HCT116 (cell line): Measurements from ENCODE around the gene RNF151. TPM values are rescaled to one million over a fixed set of nuclear protein-coding genes. Genes with fewer than 3 reads are reported as not detected.

ENCODE experiments used
- ATAC-seq: fragments of 200-7000 bp; cut with Tn5 transposase; 2 replicates; pipeline ENCODE4 v1.9.1; 2020; ENCODE audit warnings: mild to moderate bottlenecking, moderate library complexity
- BruUV-seq: library from RNA; stranded (reverse); fragments of 400-500 nt; replicated peaks from 2 replicates; lab custom pipeline; 2021; lab: Mats Ljungman, UMichigan
- CTCF ChIA-PET: fragments of 300-600 bp; sonication (Branson Sonifier 250); formaldehyde crosslinking; loops from one replicate; lab custom pipeline; 2021; ENCODE audit warnings: antibody characterized with exemption; lab: Charles Lee
- POLR2A ChIA-PET: fragments of 300-600, 350-600 bp; sonication (Branson Sonifier 250); formaldehyde crosslinking; loops from one replicate; lab custom pipeline; 2021; ENCODE audit warnings: antibody characterized with exemption; lab: Charles Lee
- RAD21 ChIA-PET, 2 experiments: fragments of 300-600 bp; sonication (Branson Sonifier 250); formaldehyde crosslinking; loops; one replicate each; lab custom pipeline; 2023; ENCODE audit warnings: low total read pairs in 2 of 2; ENCODE audit not compliant: uncharacterized antibody in 2 of 2, unreplicated experiment in 2 of 2, low non-redundant PET in 1 of 2; lab: Charles Lee
- DNase-seq: peaks from one replicate; pipeline ENCODE4 v3.0.0-alpha.2; 2010; ENCODE audit warnings: low read depth, low spot score
- H2AFZ ChIP-seq: fragments of 200-600 bp; shearing (Covaris generic), sonication (generic); 2 replicates; pipeline ENCODE4 v1.6.1; 2017; ENCODE audit warnings: low read depth, mixed run types, mixed read lengths, antibody characterized with exemption, low read length; ENCODE audit not compliant: poor library complexity, severe bottlenecking
- H3K27ac ChIP-seq: 2 replicates; pipeline ENCODE4 v1.5.1; 2012; ENCODE audit warnings: low read depth, low read length
- H3K27me3 ChIP-seq: fragments of 200-600 bp; sonication (generic); 2 replicates; pipeline ENCODE4 v1.6.1; 2016; ENCODE audit warnings: mixed run types, low read length, mixed read lengths; ENCODE audit not compliant: insufficient read depth
- H3K36me3 ChIP-seq, 2 experiments: fragments of 200-500 bp in 1 of 2; fragments of 200-600 bp in 1 of 2; sonication (Bioruptor generic) in 1 of 2; sonication (generic) in 1 of 2; 2 replicates each; pipeline versions ENCODE4 v1.5.1 to v1.6.1; 2014 to 2016; ENCODE audit warnings: low read length in 2 of 2, inconsistent platforms in 1 of 2, mixed read lengths in 1 of 2, mixed run types in 1 of 2; ENCODE audit not compliant: insufficient read depth in 2 of 2, control insufficient read depth in 1 of 2
- H3K4me1 ChIP-seq, 2 experiments: fragments of 200-600 bp in 1 of 2; sonication (generic) in 1 of 2; 2 replicates each; pipeline versions ENCODE4 v1.5.1 to v1.6.1; 2012 to 2017; ENCODE audit warnings: low read length in 2 of 2, inconsistent platforms in 1 of 2, mild to moderate bottlenecking in 1 of 2, mixed read lengths in 1 of 2, mixed run types in 1 of 2, moderate library complexity in 1 of 2; ENCODE audit not compliant: insufficient read depth in 2 of 2, control insufficient read depth in 1 of 2
- H3K4me2 ChIP-seq: fragments of 200-600 bp; sonication (generic); 2 replicates; pipeline ENCODE4 v1.6.1; 2017; ENCODE audit warnings: mixed run types, low read length, mixed read lengths
- H3K4me3 ChIP-seq, 2 experiments: fragments of 200-600 bp in 1 of 2; sonication (generic) in 1 of 2; replicated peaks in 1 of 2; 2 replicates each; pipeline ENCODE4 v1.5.1; 2011 to 2016; ENCODE audit warnings: low read length in 2 of 2, control low read depth in 1 of 2, low read depth in 1 of 2, mild to moderate bottlenecking in 1 of 2, mixed read lengths in 1 of 2, mixed run types in 1 of 2
- H3K79me2 ChIP-seq: fragments of 200-600 bp; sonication (generic); 2 replicates; pipeline ENCODE4 v1.6.1; 2017; ENCODE audit warnings: mild to moderate bottlenecking, mixed run types, low read length, moderate library complexity, mixed read lengths; ENCODE audit not compliant: insufficient read depth
- H3K9ac ChIP-seq: fragments of 200-600 bp; sonication (generic); 2 replicates; pipeline ENCODE4 v1.6.1; 2016; ENCODE audit warnings: low read length, mixed read lengths
- H3K9me2 ChIP-seq: fragments of 200-600 bp; sonication (generic), shearing (Covaris generic); 2 replicates; pipeline ENCODE4 v1.6.1; 2017; ENCODE audit warnings: mixed run types, mild to moderate bottlenecking, moderate library complexity; ENCODE audit not compliant: insufficient read depth
- H3K9me3 ChIP-seq, 2 experiments: fragments of 200-500 bp in 1 of 2; fragments of 200-600 bp in 1 of 2; sonication (Bioruptor generic) in 1 of 2; sonication (generic) in 1 of 2; 2 replicates each; pipeline ENCODE4 v1.6.1; 2014 to 2017; ENCODE audit warnings: low read length in 2 of 2, mixed read lengths in 2 of 2, inconsistent platforms in 1 of 2, low read depth in 1 of 2, mild to moderate bottlenecking in 1 of 2, mixed run types in 1 of 2, moderate library complexity in 1 of 2; ENCODE audit not compliant: control insufficient read depth in 1 of 2, insufficient read depth in 1 of 2
- H4K20me1 ChIP-seq: fragments of 200-600 bp; sonication (generic), shearing (Covaris generic); 2 replicates; pipeline ENCODE4 v1.6.1; 2017; ENCODE audit warnings: mixed run types, mild to moderate bottlenecking, moderate library complexity; ENCODE audit not compliant: insufficient read depth
- CEBPB ChIP-seq: IDR thresholded peaks from 2 replicates; pipeline ENCODE4 v1.6.1; 2012; ENCODE audit warnings: low read depth
- EZH2phosphoT487 ChIP-seq: fragments of 200-600 bp; IDR thresholded peaks from 2 replicates; pipeline ENCODE4 v1.6.1; 2018; ENCODE audit warnings: antibody characterized with exemption, borderline replicate concordance
- POLR2A ChIP-seq: IDR thresholded peaks from 2 replicates; pipeline ENCODE4 v1.7.0; 2011; ENCODE audit warnings: borderline replicate concordance; ENCODE audit not compliant: insufficient read depth, insufficient read length; ENCODE audit errors: extremely low read depth
- POLR2AphosphoS5 ChIP-seq: IDR thresholded peaks from 2 replicates; pipeline ENCODE4 v1.6.1; 2011; ENCODE audit warnings: mild to moderate bottlenecking, low read depth, low read length, moderate library complexity
- RAD21 ChIP-seq: IDR thresholded peaks from 2 replicates; pipeline ENCODE4 v1.6.1; 2012; ENCODE audit warnings: low read depth, mild to moderate bottlenecking
- TCF7L2 ChIP-seq: IDR thresholded peaks from 2 replicates; pipeline ENCODE4 v1.7.0; 2011; ENCODE audit warnings: borderline replicate concordance, inconsistent platforms; ENCODE audit not compliant: insufficient read depth, insufficient read length; ENCODE audit errors: extremely low read depth
- YY1 ChIP-seq: IDR thresholded peaks from 2 replicates; pipeline ENCODE4 v1.6.1; 2011; ENCODE audit warnings: low read length, low read depth, moderate library complexity, mild to moderate bottlenecking; ENCODE audit not compliant: insufficient replicate concordance; ENCODE audit errors: extremely low read depth
- ZFX ChIP-seq: fragments of 450-650 bp; IDR thresholded peaks from 2 replicates; pipeline ENCODE4 v1.6.1; 2017
- intact Hi-C: fragments of 100-400 bp; cut with micrococcal nuclease; formaldehyde crosslinking; loops from 2 replicates; pipeline ENCODE4 v1.10.0; 2022
- total RNA-seq: library from RNA; stranded (reverse); gene quantifications from one replicate; pipeline ENCODE4 v1.2.1, GENCODE V29; 2021; ENCODE audit not compliant: unreplicated experiment
- TF ChIP-seq, protein P1 (sequence below), 3 experiments: fragments of 200-600 bp in 1 of 3; sonication (generic) in 1 of 3; IDR thresholded peaks in 2 of 3; conservative IDR thresholded peaks in 1 of 3; 2 replicates each; pipeline ENCODE4 v1.5.1; 2012 to 2017; ENCODE audit warnings: low read depth in 2 of 3, low read length in 2 of 3, antibody characterized with exemption in 1 of 3, borderline replicate concordance in 1 of 3, control low read depth in 1 of 3, mild to moderate bottlenecking in 1 of 3, mixed read lengths in 1 of 3, mixed run types in 1 of 3, moderate library complexity in 1 of 3; ENCODE audit not compliant: insufficient read depth in 1 of 3
- TF ChIP-seq, protein P2 (sequence below): IDR thresholded peaks from 2 replicates; pipeline ENCODE4 v1.6.1; 2011; ENCODE audit warnings: mild to moderate bottlenecking, low read length, moderate library complexity; ENCODE audit not compliant: insufficient replicate concordance; ENCODE audit errors: extremely low read depth
- TF ChIP-seq, protein P3 (sequence below): IDR thresholded peaks from 2 replicates; pipeline ENCODE4 v1.6.1; 2012

RNF151 gene
- total RNA-seq, 1 experiment from 2014 or later: 0.30 TPM

DNA sequence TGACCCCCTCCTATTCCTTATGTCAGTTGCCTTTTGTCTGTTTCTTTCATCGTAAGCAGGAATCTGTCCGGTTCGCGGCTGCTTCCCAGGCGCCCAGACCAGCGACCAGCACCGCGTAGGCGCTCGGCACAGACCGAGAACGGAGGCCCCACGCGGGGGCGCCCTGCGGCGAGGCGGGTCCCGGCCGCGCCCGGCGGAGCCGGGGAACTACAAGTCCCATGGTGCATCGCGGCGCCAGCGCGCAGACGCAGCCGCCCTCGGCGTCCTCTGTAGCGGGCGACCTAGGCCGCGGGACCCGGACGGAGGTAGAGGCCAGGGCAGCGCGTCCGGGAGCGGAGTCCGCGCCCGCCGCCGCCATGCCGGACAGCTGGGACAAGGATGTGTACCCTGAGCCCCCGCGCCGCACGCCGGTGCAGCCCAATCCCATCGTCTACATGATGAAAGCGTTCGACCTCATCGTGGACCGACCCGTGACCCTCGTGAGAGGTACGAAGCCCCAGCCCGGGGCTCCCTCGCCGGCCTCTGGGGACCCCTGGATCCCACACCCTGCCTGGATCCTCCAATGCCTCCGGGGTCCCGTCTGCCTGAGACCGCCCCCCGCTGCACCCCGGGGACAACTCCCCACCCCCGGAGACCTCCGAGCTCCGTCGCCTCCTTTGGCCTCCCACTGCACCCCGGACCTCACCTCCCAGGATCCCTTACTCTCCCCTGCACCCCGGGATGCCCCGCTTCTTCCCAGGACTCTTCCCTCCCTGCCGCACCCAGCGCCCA, 7.2 kb upstream of the RNF151 start, which contains the start of gene NDUFB10:
Gene NDUFB10 (plus strand): TSS at position 270 of the 771 bp plus-strand sequence. CDS start 87 bp downstream, at position 357.
- Histone ChIP-seq H3K4me3 (peak within 1 kb of the TSS; percentile 81 to 89), H3K9me3 (no peaks in the 10 kb centered on the region), H2AFZ (peak within 1 kb of the TSS; percentile 82), H3K36me3 (peaks cover 6 to 20% of the 10 kb centered on the region in 2 experiments), H3K9ac (peak within 1 kb of the TSS; percentile 98), H3K27ac (peak within 1 kb of the TSS; percentile 88), H3K4me2 (peak within 1 kb of the TSS; percentile 88), H4K20me1 (peaks cover 11% of the 10 kb centered on the region; the same call in 1 of the 2 replicates), H3K79me2 (peaks cover 48% of the 10 kb centered on the region), H3K27me3 (no peaks in the 10 kb centered on the region), H3K4me1 (peaks cover 8 to 41% of the 10 kb centered on the region in 2 experiments), H3K9me2 (no peaks in the 10 kb centered on the region)
- CTCF ChIA-PET: no interaction called here
- BruUV-seq: no TSS peak
- RAD21 ChIA-PET: no interaction called here
- DNase-seq (peak; percentile 85), ATAC-seq (peak; percentile 64)
- TF ChIP-seq YY1 (peak; percentile 71), POLR2A (peak; percentile 89), CEBPB (no peak), ZFX (peak; percentile 99), EZH2phosphoT487 (no peak), TCF7L2 (peak; percentile 69), RAD21 (no peak), POLR2AphosphoS5 (peak; percentile 98)
- TF ChIP-seq, protein P1, sequence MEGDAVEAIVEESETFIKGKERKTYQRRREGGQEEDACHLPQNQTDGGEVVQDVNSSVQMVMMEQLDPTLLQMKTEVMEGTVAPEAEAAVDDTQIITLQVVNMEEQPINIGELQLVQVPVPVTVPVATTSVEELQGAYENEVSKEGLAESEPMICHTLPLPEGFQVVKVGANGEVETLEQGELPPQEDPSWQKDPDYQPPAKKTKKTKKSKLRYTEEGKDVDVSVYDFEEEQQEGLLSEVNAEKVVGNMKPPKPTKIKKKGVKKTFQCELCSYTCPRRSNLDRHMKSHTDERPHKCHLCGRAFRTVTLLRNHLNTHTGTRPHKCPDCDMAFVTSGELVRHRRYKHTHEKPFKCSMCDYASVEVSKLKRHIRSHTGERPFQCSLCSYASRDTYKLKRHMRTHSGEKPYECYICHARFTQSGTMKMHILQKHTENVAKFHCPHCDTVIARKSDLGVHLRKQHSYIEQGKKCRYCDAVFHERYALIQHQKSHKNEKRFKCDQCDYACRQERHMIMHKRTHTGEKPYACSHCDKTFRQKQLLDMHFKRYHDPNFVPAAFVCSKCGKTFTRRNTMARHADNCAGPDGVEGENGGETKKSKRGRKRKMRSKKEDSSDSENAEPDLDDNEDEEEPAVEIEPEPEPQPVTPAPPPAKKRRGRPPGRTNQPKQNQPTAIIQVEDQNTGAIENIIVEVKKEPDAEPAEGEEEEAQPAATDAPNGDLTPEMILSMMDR (IDR thresholded peaks at IDR 0.05 in 2 of 3, conservative IDR thresholded peaks at IDR 0.05 in 1 of 3; ENCODE audit: borderline replicate concordance in 1 of 3, insufficient read depth in 1 of 3, low read depth in 2 of 3, low read length in 2 of 3): peak in 2 of 3 experiments; percentile 60 to 61; a peak in 4 of 6 replicates
- TF ChIP-seq, protein P2, sequence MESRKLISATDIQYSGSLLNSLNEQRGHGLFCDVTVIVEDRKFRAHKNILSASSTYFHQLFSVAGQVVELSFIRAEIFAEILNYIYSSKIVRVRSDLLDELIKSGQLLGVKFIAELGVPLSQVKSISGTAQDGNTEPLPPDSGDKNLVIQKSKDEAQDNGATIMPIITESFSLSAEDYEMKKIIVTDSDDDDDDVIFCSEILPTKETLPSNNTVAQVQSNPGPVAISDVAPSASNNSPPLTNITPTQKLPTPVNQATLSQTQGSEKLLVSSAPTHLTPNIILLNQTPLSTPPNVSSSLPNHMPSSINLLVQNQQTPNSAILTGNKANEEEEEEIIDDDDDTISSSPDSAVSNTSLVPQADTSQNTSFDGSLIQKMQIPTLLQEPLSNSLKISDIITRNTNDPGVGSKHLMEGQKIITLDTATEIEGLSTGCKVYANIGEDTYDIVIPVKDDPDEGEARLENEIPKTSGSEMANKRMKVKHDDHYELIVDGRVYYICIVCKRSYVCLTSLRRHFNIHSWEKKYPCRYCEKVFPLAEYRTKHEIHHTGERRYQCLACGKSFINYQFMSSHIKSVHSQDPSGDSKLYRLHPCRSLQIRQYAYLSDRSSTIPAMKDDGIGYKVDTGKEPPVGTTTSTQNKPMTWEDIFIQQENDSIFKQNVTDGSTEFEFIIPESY: peak; percentile 71
- TF ChIP-seq, protein P3, sequence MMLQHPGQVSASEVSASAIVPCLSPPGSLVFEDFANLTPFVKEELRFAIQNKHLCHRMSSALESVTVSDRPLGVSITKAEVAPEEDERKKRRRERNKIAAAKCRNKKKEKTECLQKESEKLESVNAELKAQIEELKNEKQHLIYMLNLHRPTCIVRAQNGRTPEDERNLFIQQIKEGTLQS: no peak
- POLR2A ChIA-PET: interaction anchor here (1.2 to 3.2 kb wide), 3 partner anchors 20 to 196 kb away, joined by 3 to 14 read pairs (median 7); partner anchors contain the start of gene TRAF7
- intact Hi-C loops: no loop called here
